ENCODE results near the gene CPNE5. TPM values are rescaled to one million over a fixed set of nuclear protein-coding genes. Genes with fewer than 3 reads are reported as not detected.
A peak's percentile ranks its signal among the peaks of the same experiment; 100 is the strongest.

Gene CPNE5
- total and polyA plus RNA-seq, 8 donors: 1.2 to 7.3 (median 6.4) TPM

DNA sequence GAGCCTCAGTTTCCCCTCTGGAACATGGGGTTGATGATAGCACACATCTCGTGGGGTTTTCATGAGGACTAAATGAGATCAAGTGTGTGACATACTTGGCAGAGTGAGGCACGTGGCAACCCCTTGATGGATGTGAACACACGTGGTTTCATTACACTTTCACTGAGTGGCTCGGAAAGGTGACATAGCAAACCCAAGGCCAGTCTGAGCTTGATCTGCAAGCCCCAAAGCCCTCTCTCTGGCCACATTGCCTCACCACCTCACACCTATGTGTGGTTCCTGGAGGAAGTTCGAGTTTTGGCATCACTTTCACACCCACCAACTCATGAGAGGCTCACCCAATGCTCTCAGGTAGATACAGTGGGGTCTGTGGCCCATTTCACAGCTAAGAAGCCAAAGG lies 60.0 kb downstream of the CPNE5 start:
- Histone ChIP-seq H3K4me1 (peaks cover 0 to 40% of the 10 kb centered on the region in 2 donors), H3K4me3 (no peak overlapping the region), H3K36me3 (no peaks in the 10 kb centered on the region), H3K9me3 (no peaks in the 10 kb centered on the region), H3K27me3 (peaks cover 0 to 11% of the 10 kb centered on the region in 2 donors), H3K27ac (no peak overlapping the region)
- no peak for DNase-seq
- ATAC-seq: no peak
- TF ChIP-seq, protein P1, sequence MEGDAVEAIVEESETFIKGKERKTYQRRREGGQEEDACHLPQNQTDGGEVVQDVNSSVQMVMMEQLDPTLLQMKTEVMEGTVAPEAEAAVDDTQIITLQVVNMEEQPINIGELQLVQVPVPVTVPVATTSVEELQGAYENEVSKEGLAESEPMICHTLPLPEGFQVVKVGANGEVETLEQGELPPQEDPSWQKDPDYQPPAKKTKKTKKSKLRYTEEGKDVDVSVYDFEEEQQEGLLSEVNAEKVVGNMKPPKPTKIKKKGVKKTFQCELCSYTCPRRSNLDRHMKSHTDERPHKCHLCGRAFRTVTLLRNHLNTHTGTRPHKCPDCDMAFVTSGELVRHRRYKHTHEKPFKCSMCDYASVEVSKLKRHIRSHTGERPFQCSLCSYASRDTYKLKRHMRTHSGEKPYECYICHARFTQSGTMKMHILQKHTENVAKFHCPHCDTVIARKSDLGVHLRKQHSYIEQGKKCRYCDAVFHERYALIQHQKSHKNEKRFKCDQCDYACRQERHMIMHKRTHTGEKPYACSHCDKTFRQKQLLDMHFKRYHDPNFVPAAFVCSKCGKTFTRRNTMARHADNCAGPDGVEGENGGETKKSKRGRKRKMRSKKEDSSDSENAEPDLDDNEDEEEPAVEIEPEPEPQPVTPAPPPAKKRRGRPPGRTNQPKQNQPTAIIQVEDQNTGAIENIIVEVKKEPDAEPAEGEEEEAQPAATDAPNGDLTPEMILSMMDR (IDR thresholded peaks at IDR 0.05): no peak
- intact Hi-C loops (cut with DNase I): no loop called here

DNA sequence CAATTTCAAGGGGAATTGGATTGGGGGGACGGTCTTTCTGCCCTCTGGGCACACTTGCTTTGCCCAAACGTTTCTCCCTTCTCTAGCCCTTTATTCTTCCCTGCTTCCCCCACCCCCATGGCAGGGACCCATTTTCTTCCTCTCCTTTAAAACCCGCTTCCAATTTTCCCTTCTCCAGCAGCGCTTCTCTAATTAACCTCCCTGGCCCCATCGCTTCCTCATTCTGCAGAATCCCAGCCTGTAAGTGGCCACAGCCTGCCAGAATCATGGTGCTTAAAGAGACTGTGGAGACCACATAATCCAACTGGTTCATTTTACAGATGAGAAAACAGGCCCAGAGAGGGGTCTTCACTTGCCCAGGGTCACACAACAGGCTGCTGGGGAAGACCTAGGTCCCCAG lies 61.4 kb downstream of the CPNE5 start:
- intact Hi-C loops (cut with DNase I): no loop called here
- Histone ChIP-seq H3K27me3 (peaks cover 0 to 11% of the 10 kb centered on the region in 2 donors), H3K36me3 (no peaks in the 10 kb centered on the region), H3K9me3 (no peaks in the 10 kb centered on the region), H3K4me3 (no peak overlapping the region), H3K4me1 (peaks cover 0 to 40% of the 10 kb centered on the region in 2 donors), H3K27ac (no peak overlapping the region)
- TF ChIP-seq, protein P1 (IDR thresholded peaks at IDR 0.05): no peak
- no peak for DNase-seq
- no peak for ATAC-seq

DNA sequence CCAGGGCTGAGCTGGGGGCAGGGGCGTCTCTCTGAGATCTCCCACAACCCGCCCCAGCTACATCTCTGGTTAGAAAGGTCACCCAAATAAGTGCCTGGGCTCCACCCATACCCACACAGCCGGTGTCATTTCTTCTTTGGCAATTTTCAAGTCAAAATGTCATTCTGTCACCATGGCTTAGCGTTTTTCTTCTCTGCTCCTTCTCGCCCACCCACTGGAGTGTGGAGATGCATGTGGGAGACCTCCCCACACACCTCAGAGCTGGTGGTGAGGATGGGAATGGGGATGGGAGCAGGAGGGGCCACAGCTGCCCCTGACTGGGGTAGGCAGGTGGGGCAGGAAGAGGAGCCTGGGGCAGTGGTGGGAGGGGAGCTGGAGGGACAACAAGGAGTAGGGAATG lies 63.1 kb downstream of the CPNE5 start:
- TF ChIP-seq, protein P1 (IDR thresholded peaks at IDR 0.05): no peak
- ATAC-seq (no peak), DNase-seq (no peak)
- Histone ChIP-seq H3K9me3 (no peaks in the 10 kb centered on the region), H3K27me3 (peaks cover 0 to 11% of the 10 kb centered on the region in 2 donors), H3K4me3 (no peak overlapping the region), H3K36me3 (no peaks in the 10 kb centered on the region), H3K27ac (no peak overlapping the region), H3K4me1 (peaks cover 0 to 28% of the 10 kb centered on the region in 2 donors)
- intact Hi-C loops (cut with DNase I): no loop called here

DNA sequence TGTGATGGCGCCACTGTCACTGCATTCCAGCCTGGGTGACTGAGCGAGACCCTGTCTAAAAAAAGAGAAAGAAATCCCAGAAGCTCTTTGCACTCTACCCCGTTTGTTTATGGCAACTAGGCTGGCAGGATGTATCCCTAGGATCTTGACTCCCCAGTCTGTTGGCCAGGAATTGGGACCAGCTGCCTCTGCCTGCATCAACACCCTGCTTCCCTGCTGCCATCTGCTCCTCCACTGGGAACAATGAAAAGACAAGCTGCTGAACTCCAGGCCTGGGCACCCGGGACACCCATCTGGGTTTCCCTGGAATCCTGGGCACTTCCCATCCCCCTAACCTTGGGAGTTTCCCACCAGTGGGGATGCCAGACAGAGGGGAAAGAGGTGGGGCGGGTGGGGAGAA lies 64.9 kb downstream of the CPNE5 start:
- Histone ChIP-seq H3K27me3 (peaks cover 0 to 11% of the 10 kb centered on the region in 2 donors), H3K9me3 (no peaks in the 10 kb centered on the region), H3K4me1 (peaks cover 0 to 36% of the 10 kb centered on the region in 2 donors), H3K27ac (no peak overlapping the region), H3K4me3 (no peak overlapping the region), H3K36me3 (no peaks in the 10 kb centered on the region)
- ATAC-seq: no peak
- TF ChIP-seq, protein P1 (IDR thresholded peaks at IDR 0.05): no peak
- DNase-seq: peak in 1 of 4 donors; percentile 22
- intact Hi-C loops (cut with DNase I): no loop called here

DNA sequence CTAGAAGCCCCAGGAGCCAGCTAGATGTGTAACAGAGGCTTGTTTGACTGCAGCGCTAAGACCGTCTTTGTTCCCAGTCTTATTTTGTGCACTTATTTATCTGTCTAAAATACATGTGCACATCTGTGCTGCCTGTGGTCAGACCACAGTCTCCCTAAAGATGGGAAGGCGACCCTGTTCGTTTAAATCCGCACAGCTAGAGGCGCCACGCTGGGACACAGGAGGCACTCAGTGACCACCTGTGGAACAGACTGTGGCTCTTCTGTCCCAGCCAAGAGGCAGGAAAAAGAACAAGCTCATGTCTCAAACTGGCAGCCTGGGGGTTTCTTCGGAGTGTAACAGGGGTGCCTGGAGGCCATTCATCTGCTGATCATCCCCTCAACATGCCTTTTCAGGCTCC lies 66.8 kb downstream of the CPNE5 start:
- Histone ChIP-seq H3K27ac (no peak overlapping the region), H3K27me3 (peaks cover 0 to 11% of the 10 kb centered on the region in 2 donors), H3K4me1 (peaks cover 0 to 36% of the 10 kb centered on the region in 2 donors), H3K4me3 (no peak overlapping the region), H3K36me3 (no peaks in the 10 kb centered on the region), H3K9me3 (no peaks in the 10 kb centered on the region)
- ATAC-seq: no peak
- peak in 1 of 4 donors; percentile 15 for DNase-seq
- TF ChIP-seq, protein P1 (IDR thresholded peaks at IDR 0.05): no peak
- intact Hi-C loops (cut with DNase I): no loop called here

Data from left lung (tissue), 10 donors.